ENCODE results near the gene HS3ST1.
"Not testable (repeated sequence)": the region's sequence is repeated elsewhere in the genome, so short reads cannot be mapped to it uniquely, and the experiment has no call there.

The HS3ST1 gene

DNA sequence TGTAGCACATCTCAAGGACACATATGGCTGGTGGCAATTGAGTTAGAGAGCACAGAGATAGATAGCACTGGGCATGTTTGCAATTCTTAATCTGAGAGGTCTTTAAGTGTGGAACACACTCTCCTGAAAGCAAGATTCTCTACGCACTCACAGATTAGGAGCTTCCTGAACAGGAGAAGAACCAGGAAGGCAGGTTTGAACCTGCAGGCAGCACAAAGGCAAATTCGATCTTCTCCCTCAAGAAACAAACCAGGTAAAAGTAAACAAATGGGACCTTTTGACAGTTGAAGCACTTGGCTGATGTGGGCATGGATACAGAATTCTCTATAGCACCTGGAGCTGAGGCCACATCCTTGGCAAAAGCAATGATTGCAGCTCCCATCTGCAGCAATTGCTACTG, 24.3 kb downstream of the HS3ST1 start:
- DNase-seq (ENCODE audit: extremely low read depth in 1 of 2, low read depth in 1 of 2), result no peak

DNA sequence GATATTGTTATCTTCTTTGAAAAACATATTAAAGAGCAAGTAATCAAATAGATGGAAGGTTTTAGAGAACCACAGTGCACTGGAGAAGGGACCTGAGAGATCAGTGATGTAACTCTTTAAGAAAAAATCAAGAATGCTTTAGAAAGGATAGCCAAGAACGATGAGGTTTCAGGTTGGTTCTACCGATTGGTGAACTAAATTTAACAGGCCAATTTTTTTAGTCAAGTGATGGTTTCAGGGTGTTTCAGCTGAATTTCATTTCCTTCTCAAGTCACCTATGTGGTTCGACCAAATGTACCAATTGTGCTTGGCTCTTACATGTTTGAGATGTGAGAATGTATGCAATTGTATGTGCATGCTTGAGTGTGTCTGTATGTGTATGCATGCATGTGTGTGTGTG, 26.5 kb downstream of the HS3ST1 start:
- no peak for DNase-seq (ENCODE audit: extremely low read depth in 1 of 2, low read depth in 1 of 2)

DNA sequence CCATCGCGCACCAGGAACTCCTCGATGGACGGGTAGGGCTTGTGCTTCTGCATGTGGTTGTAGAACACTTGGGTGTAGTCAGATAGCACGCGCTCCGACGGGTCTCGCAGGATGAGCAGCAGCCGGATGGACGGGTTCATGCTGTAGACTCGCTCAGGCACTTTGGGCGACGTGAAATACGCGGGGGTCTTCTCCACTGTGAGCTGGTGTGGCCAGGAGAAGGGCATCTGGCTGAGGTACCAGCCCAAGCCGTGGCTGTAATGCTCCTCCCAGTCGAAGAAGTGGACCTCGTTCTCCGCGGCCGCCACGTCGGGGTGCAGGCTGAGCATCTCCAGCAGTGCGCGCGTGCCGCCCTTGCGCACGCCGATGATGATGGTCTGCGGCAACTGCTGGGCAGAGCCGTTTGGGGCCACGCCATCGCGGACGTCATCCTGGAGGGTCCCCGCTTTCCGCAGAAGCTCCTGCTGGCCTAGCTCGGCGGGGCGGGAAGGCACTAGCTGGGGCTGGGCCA, 29.2 kb downstream of the HS3ST1 start:
- no peak for DNase-seq (ENCODE audit: extremely low read depth in 1 of 2, low read depth in 1 of 2)

DNA sequence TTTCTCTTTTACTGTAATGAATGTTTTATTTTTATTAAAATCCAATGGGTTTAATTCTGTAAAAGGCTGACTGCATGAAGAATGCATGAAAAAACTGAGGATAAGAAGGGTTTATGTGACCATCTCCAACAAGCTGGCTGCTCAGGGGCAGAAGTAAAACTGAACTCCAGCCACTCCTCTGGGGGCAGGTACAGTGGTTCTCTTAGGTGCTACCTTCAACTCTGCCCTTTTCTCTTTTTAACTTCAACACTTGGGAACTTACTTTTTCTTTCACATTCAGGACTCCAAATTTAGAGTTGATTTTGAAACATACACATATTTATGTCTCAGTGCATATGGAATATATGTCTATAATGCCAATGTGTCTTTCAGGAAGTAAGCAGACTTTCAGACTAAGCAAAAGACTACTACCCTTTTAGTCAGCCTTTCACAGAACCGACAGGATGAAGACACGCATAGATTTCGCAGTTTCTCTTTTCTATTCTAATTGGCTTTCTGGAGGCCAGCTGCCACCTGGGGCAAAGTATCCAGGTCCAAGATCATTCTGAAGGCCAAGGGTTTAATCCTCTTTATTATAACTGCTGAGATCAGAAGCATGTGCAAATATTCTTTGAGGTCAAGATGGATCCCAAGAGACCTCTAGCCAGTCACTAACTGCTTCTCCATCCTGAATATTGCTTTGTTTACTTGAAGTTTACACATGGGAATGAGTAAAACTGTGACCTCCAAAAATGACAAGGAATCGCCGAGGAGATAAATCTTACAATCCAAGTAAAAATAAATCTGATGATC, 30.7 kb downstream of the HS3ST1 start:
- no peak for DNase-seq (ENCODE audit: extremely low read depth in 1 of 2, low read depth in 1 of 2)

DNA sequence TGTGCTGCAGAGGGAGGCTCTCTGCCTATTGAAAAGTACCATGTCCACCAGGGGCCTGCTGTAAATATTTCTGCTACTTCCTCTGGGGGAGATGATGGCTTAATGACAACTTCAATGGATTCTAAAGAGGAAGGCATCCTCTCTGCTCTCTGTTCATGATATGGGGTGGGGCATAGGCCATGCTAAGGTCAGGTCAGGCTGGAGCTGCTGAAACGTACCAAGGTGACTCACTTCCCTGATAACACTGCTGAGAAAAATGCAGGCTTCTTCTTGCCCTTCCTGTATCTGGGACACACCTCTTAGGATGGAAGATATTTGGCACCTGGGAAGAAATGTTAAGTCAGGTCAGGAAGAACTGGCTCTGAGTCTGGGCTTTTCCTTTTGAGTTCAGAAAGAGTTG, 31.5 kb downstream of the HS3ST1 start:
- no peak for DNase-seq (ENCODE audit: extremely low read depth in 1 of 2, low read depth in 1 of 2)

DNA sequence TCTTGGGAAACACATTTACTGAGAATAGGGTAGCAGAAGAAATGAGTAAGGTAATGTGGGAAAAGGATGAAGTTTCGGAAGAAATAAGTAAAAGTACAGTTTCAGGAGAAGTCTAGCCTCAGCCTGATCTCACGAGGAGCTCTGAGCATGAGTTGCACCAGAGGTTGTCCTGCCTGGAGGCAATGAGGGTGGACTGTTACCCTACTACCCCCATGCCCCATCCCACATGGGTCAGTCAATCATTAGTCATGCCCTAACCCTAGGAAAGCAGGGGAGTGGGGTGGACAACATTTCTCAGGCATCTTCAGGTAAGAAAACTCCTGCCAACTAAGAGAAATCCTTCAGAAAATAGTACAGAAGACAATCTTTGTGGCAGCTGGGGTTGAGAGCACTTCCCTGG, 35.1 kb downstream of the HS3ST1 start:
- no peak for DNase-seq (ENCODE audit: extremely low read depth in 1 of 2, low read depth in 1 of 2)

DNA sequence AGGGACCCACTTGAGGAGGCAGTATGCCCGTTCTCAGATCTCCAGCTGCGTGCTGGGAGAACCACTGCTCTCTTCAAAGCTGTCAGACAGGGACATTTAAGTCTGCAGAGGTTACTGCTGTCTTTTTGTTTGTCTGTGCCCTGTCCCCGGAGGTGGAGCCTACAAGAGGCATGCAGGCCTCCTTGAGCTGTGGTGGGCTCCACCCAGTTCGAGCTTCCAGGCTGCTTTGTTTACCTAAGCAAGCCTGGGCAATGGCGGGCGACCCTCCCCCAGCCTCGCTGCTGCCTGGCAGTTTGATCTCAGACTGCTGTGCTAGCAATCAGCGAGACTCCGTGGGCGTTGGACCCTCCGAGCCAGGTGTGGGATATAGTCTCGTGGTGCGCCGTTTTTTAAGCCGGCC, 44.6 kb downstream of the HS3ST1 start:
- DNase-seq (ENCODE audit: extremely low read depth in 1 of 2, low read depth in 1 of 2), result not testable (repeated sequence)

DNA sequence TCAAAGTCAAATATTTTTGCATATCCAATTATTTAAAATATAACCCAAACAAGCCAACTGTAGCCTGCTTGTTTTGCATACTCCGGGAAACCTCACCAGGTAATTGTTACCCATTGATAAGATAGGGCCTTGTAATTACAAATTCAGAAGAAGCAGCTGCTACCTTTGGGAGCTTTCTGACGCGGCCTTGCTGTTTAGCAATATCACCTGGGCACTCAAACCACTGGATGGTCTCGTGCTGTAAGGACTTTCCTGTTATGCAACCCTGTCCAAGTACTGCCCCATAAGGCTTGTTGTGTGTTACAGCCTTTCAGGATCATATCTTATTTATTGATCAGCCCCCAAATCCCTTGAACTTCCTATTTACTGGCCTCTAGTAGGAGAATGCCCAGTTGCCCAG, 52.1 kb downstream of the HS3ST1 start:
- no peak for DNase-seq (ENCODE audit: extremely low read depth in 1 of 2, low read depth in 1 of 2)

DNA sequence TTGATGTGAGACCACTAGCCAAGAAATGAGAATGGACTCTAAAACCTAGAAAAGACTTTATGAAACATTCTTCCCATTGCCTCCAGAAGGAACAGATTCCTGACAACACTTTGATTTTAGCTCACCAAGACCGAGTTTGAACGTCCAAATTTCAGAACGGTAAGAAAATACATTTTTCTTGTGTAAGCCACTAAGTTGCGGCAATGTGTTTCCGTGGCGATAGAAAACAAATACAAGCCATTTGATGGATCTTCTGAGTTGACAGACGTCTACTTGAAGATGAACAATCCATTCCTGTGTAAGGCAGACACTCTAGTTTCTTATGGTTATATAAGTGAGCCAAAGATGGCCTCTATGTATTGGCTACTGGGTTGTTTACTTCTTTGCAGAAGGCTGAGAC, 52.5 kb downstream of the HS3ST1 start:
- DNase-seq (ENCODE audit: extremely low read depth in 1 of 2, low read depth in 1 of 2), result no peak

DNA sequence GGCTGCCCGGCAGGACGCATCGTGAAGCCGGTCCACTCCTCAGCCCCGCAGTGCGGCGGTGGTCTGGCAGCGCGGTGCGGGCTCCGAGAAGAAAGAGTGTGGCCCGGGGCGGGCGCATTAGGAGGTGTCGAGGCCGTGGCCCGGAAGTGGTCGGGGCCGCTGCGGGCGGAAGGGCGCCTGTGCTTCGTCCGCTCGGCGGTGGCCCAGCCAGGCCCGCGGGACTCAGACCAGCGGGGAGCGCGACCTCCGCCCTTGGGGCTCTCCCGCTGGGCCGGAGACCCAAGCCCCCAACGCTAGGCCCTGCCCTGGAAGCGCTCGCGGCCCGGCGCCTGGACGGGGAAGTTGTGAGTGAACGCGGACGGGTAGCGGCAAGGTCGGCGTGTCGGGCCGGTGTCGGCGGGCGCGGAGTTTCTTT, 60.0 kb downstream of the HS3ST1 start:
- no peak for DNase-seq (ENCODE audit: extremely low read depth in 1 of 2, low read depth in 1 of 2)

DNA sequence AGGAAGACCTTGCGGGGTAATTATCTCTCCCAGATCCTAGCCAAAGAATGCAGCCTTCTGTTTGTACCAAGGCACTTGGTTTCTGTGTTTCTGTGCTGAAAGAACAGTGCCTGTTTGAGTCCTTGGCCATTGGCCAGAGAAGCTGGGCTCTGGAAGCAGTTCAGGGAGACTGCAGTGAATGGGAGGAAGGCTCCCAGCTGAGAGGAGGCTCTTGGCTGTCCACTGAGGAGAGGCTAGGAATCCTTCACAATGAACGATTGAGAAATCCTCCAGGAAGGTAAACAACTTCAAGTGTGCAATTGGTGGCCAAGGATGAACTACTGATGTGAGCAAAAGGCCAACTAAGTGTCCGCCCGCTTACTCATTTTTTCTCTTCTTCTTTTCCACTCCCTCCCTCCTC, 61.3 kb downstream of the HS3ST1 start:
- no peak for DNase-seq (ENCODE audit: extremely low read depth in 1 of 2, low read depth in 1 of 2)

DNA sequence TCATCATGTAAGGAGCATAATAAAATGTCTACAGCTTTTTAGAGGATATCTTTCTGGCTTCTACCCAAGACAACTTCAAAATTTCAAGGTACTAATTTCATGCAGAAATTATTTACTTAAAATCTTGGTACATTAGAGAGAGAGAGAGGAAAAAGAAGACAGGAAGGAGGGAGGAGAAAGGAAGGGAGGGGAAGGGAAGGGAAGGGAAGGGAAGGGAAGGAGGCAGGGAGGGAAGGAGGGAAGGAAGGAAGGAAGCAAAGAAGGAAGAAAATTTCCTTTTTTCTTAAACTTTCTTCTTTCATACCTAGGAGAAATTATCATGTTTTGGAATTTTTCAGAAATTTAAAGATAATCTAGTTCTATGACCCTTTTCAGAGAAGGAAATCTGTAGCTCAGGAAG, 61.8 kb downstream of the HS3ST1 start:
- DNase-seq (ENCODE audit: extremely low read depth in 1 of 2, low read depth in 1 of 2), result no peak

DNA sequence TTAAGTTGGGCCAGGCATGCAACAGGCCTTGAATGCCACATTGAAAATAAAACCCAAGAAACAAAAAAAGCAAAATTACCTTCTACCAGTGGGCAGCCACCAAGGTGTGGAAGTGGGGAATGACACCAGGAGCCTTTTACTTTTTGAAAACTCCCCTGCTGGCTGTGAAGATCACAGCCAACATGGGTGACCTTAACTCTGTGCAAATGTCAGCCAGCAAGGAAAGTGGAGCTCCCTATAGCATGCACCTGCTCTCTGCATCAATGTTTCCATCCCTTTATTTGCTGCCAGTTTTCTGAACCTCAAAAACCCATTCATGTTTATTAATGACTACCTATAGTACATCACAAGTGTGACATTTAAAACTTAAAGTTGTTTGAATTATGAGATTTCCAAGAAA, 63.7 kb downstream of the HS3ST1 start:
- DNase-seq (ENCODE audit: extremely low read depth in 1 of 2, low read depth in 1 of 2), result no peak

DNA sequence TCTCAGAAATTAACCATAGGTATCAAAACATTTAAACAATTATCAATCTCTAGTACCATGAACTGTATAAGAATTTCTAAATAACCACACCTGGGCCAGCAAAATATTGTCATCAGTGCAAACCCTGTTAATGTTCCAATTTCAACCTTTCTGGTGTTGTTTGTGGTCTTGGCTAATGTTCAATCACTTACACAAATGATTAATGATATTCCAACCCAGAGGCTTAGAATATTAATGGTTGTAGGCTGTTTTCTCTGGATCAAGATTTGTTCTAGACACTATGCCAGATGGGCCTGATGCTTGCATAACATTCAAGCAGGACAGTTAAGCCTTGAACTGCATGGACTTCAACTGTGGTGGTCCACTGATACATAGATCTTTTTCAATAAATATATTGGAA, 69.1 kb downstream of the HS3ST1 start:
- no peak for DNase-seq (ENCODE audit: extremely low read depth in 1 of 2, low read depth in 1 of 2)

DNA sequence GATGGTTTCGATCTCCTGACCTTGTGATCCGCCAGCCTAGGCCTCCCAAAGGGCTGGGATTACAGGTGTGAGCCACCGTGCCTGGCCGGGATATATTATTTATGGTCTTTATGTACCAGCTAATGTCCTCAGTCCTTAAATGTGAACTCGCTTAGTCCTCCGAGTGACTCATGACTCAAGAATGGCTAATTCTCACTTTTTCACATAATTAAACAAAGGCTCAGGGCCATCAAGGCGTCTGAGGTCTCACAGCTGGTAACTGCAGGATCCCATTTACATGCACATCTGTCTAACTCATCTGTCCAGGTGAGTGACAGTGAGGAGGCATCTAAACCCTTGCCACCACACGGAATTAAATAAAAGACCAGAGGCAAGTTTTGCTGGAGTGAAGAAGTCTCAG, 73.5 kb downstream of the HS3ST1 start:
- no peak for DNase-seq (ENCODE audit: extremely low read depth in 1 of 2, low read depth in 1 of 2)

DNA sequence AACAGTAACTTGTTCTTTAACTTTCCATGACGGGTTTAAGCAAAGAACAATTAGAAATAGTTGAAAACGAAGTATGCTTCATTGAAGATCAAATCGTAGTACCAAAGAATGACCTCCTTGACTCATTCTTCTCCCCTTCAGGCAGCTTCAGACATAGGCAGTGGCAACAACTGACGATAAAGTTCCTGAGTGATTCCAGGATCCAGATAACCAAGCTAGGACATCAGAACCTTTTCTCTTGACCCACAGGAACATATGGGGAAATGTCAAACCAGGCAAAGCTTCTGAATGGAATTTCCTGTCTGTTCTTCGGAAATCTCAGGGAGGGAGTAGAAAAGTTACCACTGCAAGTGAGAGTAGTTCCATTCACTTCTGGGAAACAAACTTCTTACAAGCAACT, 74.2 kb downstream of the HS3ST1 start:
- DNase-seq (ENCODE audit: extremely low read depth in 1 of 2, low read depth in 1 of 2), result no peak

DNA sequence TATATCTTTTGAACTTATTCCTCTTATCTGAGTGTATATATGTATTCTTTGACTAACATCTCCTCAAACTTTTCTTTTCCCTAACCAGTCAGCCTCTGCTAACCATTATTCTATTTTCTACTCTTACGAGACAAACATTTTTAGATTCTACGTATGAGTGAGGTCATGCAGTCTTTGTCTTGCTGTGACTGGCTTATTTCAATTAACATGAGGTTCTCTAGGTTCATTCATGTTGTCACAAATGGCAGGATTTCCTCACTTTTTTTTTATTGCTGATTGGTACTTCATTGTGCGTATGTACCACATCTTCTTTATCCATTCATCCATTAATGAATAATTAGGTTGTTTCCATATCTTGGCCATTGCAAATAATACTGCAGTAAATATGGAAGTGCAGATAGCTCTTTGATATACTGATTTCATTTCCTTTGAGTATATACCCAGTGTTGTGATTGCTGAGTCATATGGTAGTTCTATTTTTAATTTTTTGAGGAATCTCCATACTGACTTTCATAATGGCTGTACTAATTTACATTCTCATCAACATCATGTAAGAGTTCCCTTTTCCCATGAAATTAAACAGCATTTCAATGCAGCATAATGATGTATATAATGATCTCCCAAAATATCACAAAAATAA, 80.1 kb downstream of the HS3ST1 start:
- no peak for DNase-seq (ENCODE audit: extremely low read depth in 1 of 2, low read depth in 1 of 2)

DNA sequence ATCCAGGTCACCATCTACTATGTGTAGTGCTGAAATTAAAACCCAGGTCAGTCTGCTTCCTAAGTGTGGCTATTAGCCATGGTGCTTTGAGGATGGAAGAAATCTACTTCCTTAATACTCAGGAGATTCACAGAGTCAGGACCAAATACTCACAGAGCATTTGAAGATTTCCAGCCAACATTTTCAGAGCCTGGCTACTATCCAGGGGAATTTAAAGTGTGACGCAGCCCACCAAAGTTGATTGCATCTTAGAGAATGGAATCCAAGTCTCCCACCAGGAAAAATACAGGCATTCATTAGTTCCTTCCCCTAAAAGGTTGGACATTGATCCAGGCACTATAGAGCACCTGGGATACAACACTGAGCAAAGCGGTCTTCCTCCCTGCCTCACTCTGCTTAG, 83.8 kb downstream of the HS3ST1 start:
- DNase-seq (ENCODE audit: extremely low read depth in 1 of 2, low read depth in 1 of 2), result no peak

DNA sequence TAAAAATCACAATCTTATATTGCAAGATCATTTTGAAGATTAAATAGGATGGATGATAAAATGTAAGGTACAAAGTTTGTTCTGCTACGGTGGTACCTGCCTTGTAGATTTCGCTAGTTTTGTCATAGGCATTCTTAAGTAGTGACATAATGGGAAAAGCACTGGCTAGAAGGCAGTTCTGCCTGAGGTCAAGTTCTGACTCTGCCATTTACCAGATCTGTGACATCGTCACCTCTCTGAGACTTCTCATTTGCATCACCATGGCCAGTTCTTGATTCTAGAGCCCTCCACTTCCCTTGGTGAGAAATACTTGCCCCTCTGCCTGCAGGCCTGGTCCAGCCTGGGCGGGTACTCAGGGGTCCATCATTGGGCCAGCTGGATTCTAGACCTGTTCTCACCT, 85.2 kb downstream of the HS3ST1 start:
- DNase-seq (ENCODE audit: extremely low read depth in 1 of 2, low read depth in 1 of 2), result no peak

All from stimulated activated CD8-positive, alpha-beta memory T cell treated with anti-CD3 and anti-CD28 coated beads, Interleukin-7, amount 100 ng/mL, for 48 hours (primary cell).